ENCODE data around the gene CARS2. TPM values are rescaled to one million over a fixed set of nuclear protein-coding genes. Genes with fewer than 3 reads are reported as not detected.

Gene CARS2
- total and polyA plus RNA-seq, 2 of the 8 experiments (the other 6 are each of a cell fraction or from before 2014, with no cell fraction given), result 47.7 to 55.9 TPM

DNA sequence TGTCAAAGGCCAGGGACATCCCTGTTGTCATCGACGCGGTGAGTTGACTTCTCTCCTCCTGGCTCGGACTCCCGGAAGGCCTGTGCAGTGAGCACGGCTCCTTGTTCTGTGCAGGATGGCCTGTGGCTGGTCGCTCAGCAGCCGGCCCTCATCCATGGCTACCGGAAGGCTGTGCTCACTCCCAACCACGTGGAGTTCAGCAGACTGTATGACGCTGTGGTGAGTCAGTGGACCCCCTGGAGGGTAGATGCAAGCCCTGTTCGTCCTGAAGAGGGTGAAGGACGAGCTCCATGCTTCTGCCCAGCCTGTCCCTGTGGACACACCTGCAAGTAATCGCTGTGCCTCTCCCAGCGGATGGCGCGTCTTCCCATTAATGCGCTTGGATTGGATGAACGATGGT is 71.4 kb downstream of the CARS2 start:
- Histone ChIP-seq H4K91ac (replicated peaks; ENCODE audit: insufficient read length, low read length) (no peak overlapping the region), H3K79me1 (ENCODE audit: low read depth, low read length) (peaks cover 5% of the 10 kb centered on the region; the same call in 1 of the 2 replicates), H2BK12ac (ENCODE audit: low read depth, low read length) (no peak overlapping the region), H3K23ac (ENCODE audit: insufficient read length) (no peak overlapping the region), H2BK15ac (ENCODE audit: low read length) (no peak overlapping the region), H3K56ac (replicated peaks; ENCODE audit: insufficient read length, low read depth, low read length) (no peak overlapping the region), H4K8ac (ENCODE audit: extremely low read depth, insufficient read depth, low read length) (no peak overlapping the region), H3K9ac (replicated peaks in 1 of 4; ENCODE audit: extremely low read depth in 1 of 4, low read depth in 3 of 4, low read length in 3 of 4) (no peak overlapping the region), H2BK5ac (ENCODE audit: low read depth, low read length) (no peak overlapping the region), H4K20me1 (replicated peaks in 1 of 2; ENCODE audit: control insufficient read depth in 1 of 2, insufficient read depth in 2 of 2, low read length in 2 of 2) (peaks cover 7 to 25% of the 10 kb centered on the region in 2 experiments), H3K4me1 (replicated peaks in 1 of 4; ENCODE audit: control insufficient read depth in 3 of 4, insufficient read depth in 4 of 4, low read length in 3 of 4) (no peaks in the 10 kb centered on the region), H3K4ac (replicated peaks; ENCODE audit: insufficient read length, low read depth, low read length) (no peak overlapping the region), H3K27ac (ENCODE audit: low read depth, low read length) (no peak overlapping the region), H3K18ac (ENCODE audit: extremely low read depth, low read length) (no peak overlapping the region), H2AK5ac (ENCODE audit: low read depth, low read length) (no peak overlapping the region), H2BK20ac (ENCODE audit: low read length) (no peak overlapping the region), H4K5ac (ENCODE audit: insufficient read length, low read depth, low read length) (no peak overlapping the region), H3K27me3 (replicated peaks in 1 of 4; ENCODE audit: control insufficient read depth in 3 of 4, extremely low read depth in 1 of 4, insufficient read depth in 3 of 4, low read length in 3 of 4) (no peaks in the 10 kb centered on the region), H2AFZ (ENCODE audit: low read length) (no peak overlapping the region), H2BK120ac (replicated peaks; ENCODE audit: low read depth, low read length) (no peak overlapping the region), H3K9me3 (ENCODE audit: insufficient read depth in 2 of 2, low read depth in 1 of 2, low read length in 1 of 2) (no peaks in the 10 kb centered on the region), H3K23me2 (ENCODE audit: low read depth, low read length) (no peaks in the 10 kb centered on the region), H3K14ac (ENCODE audit: insufficient read length) (no peak overlapping the region), H3K36me3 (ENCODE audit: control insufficient read depth in 2 of 4, insufficient read depth in 4 of 4, low read length in 3 of 4) (peaks cover 8 to 35% (median 26%) of the 10 kb centered on the region in 4 experiments; a peak in 7 of 8 replicates), H3K4me2 (ENCODE audit: insufficient read depth in 1 of 2, low read depth in 2 of 2, low read length in 2 of 2) (no peak overlapping the region), H3K4me3 (ENCODE audit: extremely low read depth in 1 of 4, insufficient read depth in 2 of 4, low read depth in 3 of 4, low read length in 4 of 4) (no peak overlapping the region), H3K79me2 (ENCODE audit: control insufficient read depth in 1 of 2, insufficient read depth in 2 of 2, low read length in 2 of 2) (peaks cover 0 to 24% of the 10 kb centered on the region in 2 experiments; a peak in 2 of 4 replicates)
- DNase-seq (ENCODE audit: low read depth in 1 of 2, low spot score in 2 of 2) (no peak), FAIRE-seq (no peak)
- 95% methylated on average over 19 of the region's 19 CpGs; no CpG with 5 or more reads in 1 of the 2 experiments for WGBS, 2 experiments (ENCODE audit: extremely low coverage in 1 of 2, insufficient coverage in 1 of 2, insufficient read length in 1 of 2, insufficient replicate concordance in 2 of 2, low coverage in 1 of 2, low lambda C conversion rate in 2 of 2, missing lambda C conversion rate in 1 of 2)
- TF ChIP-seq TCF12 (IDR thresholded peaks at IDR 0.05; ENCODE audit: low read depth, low read length) (no peak), HDAC2 (IDR thresholded peaks at IDR 0.05; ENCODE audit: borderline replicate concordance in 1 of 2, low read depth in 2 of 2, low read length in 2 of 2) (no peak), POU5F1 (IDR thresholded peaks at IDR 0.05; ENCODE audit: low read depth, low read length) (no peak), RFX5 (IDR thresholded peaks at IDR 0.05; ENCODE audit: borderline replicate concordance, low read depth, low read length) (no peak), BRCA1 (IDR thresholded peaks at IDR 0.05; ENCODE audit: low read depth, low read length) (no peak), EP300 (IDR thresholded peaks at IDR 0.05; ENCODE audit: borderline replicate concordance in 1 of 2, low read depth in 2 of 2, low read length in 2 of 2) (no peak), FOSL1 (IDR thresholded peaks at IDR 0.05; ENCODE audit: insufficient read depth, low read depth, low read length) (no peak), JUND (IDR thresholded peaks at IDR 0.05; ENCODE audit: low read length) (no peak), JUN (IDR thresholded peaks at IDR 0.05; ENCODE audit: low read depth, low read length) (no peak)
- TF ChIP-seq, protein P1, sequence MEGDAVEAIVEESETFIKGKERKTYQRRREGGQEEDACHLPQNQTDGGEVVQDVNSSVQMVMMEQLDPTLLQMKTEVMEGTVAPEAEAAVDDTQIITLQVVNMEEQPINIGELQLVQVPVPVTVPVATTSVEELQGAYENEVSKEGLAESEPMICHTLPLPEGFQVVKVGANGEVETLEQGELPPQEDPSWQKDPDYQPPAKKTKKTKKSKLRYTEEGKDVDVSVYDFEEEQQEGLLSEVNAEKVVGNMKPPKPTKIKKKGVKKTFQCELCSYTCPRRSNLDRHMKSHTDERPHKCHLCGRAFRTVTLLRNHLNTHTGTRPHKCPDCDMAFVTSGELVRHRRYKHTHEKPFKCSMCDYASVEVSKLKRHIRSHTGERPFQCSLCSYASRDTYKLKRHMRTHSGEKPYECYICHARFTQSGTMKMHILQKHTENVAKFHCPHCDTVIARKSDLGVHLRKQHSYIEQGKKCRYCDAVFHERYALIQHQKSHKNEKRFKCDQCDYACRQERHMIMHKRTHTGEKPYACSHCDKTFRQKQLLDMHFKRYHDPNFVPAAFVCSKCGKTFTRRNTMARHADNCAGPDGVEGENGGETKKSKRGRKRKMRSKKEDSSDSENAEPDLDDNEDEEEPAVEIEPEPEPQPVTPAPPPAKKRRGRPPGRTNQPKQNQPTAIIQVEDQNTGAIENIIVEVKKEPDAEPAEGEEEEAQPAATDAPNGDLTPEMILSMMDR (IDR thresholded peaks at IDR 0.05; ENCODE audit: control extremely low read depth in 1 of 3, insufficient read depth in 1 of 3, low read depth in 1 of 3, low read length in 3 of 3), result no peak
- CTCF ChIA-PET (ENCODE audit: partially characterized antibody), result interaction anchor here (1.6 kb wide), 1 partner anchor 38 kb away, joined by 4 read pairs; no protein-coding TSS in a partner anchor
- POLR2A ChIA-PET (ENCODE audit: partially characterized antibody), result interaction anchor here (1.2 to 1.5 kb wide), 2 partner anchors 10 to 78 kb away, joined by 3 read pairs; no protein-coding TSS in a partner anchor

All from H1 (cell line).